ENCODE results near the gene SCAMP4. TPM values are rescaled to one million over a fixed set of nuclear protein-coding genes. Genes with fewer than 3 reads are reported as not detected.

The SCAMP4 gene
- total and polyA plus RNA-seq, 2 of the 13 experiments (the other 11 are each of a cell fraction or from before 2014, with no cell fraction given), result 10.7 to 13.7 TPM

DNA sequence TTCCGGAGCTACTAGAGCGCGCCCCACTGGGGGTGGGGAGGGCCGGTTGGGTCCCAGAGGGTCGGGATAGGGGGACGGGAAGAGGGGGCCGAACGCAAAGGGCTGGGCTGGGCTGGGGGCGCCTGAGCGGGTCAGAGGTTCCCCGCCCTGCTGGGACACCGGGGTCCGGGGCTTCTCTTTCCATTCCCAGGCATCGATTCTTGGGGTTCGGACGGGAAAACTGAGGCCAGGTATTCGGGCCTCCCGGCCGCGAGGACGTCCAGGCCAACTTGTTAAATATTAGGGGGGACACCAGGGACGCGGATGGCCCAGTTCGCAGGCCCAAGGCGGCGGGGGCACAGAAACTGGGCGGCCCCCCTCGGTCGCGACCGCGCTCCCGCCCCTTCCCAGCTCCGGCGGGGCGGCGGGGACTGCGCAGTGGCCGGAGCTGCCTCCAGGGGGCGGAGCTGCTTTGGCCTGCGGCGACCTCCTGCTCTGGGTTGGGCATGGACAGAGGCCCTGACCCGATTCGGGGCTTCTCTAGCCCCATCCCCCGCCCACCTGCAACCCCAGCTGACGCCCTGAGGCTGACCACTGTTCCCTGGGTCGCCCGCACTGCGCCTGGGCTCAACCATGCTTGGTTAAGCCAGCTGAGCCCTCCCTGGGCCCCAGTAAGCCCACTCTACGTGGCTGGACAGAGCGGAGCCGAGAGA is 40.6 kb upstream of the SCAMP4 start (continued):
- no peak for TF ChIP-seq ZIK1 (CRISPR knock-in tag; IDR thresholded peaks at IDR 0.05; ENCODE audit: borderline replicate concordance, low read depth)
- TF ChIP-seq, protein P1, sequence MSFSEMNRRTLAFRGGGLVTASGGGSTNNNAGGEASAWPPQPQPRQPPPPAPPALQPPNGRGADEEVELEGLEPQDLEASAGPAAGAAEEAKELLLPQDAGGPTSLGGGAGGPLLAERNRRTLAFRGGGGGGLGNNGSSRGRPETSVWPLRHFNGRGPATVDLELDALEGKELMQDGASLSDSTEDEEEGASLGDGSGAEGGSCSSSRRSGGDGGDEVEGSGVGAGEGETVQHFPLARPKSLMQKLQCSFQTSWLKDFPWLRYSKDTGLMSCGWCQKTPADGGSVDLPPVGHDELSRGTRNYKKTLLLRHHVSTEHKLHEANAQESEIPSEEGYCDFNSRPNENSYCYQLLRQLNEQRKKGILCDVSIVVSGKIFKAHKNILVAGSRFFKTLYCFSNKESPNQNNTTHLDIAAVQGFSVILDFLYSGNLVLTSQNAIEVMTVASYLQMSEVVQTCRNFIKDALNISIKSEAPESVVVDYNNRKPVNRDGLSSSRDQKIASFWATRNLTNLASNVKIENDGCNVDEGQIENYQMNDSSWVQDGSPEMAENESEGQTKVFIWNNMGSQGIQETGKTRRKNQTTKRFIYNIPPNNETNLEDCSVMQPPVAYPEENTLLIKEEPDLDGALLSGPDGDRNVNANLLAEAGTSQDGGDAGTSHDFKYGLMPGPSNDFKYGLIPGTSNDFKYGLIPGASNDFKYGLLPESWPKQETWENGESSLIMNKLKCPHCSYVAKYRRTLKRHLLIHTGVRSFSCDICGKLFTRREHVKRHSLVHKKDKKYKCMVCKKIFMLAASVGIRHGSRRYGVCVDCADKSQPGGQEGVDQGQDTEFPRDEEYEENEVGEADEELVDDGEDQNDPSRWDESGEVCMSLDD (CRISPR knock-in tag; IDR thresholded peaks at IDR 0.05; ENCODE audit: borderline replicate concordance), result no peak
- TF ChIP-seq ZNF878 (CRISPR knock-in tag; IDR thresholded peaks at IDR 0.05), result no peak
- no peak; the same call in 1 of the 2 replicates for TF ChIP-seq HCFC1 (IDR thresholded peaks at IDR 0.05; ENCODE audit: low read depth, low read length)
- no peak for TF ChIP-seq JUN (CRISPR knock-in tag; IDR thresholded peaks at IDR 0.05)
- no peak for TF ChIP-seq ZNF432 (CRISPR knock-in tag; IDR thresholded peaks at IDR 0.05; ENCODE audit: borderline replicate concordance)
- TF ChIP-seq, protein P2, sequence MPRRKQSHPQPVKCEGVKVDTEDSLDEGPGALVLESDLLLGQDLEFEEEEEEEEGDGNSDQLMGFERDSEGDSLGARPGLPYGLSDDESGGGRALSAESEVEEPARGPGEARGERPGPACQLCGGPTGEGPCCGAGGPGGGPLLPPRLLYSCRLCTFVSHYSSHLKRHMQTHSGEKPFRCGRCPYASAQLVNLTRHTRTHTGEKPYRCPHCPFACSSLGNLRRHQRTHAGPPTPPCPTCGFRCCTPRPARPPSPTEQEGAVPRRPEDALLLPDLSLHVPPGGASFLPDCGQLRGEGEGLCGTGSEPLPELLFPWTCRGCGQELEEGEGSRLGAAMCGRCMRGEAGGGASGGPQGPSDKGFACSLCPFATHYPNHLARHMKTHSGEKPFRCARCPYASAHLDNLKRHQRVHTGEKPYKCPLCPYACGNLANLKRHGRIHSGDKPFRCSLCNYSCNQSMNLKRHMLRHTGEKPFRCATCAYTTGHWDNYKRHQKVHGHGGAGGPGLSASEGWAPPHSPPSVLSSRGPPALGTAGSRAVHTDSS (CRISPR knock-in tag; conservative IDR thresholded peaks at IDR 0.05), result no peak
- TF ChIP-seq ZNF670 (CRISPR knock-in tag; IDR thresholded peaks at IDR 0.05; ENCODE audit: borderline replicate concordance), result no peak
- TF ChIP-seq, protein P3, sequence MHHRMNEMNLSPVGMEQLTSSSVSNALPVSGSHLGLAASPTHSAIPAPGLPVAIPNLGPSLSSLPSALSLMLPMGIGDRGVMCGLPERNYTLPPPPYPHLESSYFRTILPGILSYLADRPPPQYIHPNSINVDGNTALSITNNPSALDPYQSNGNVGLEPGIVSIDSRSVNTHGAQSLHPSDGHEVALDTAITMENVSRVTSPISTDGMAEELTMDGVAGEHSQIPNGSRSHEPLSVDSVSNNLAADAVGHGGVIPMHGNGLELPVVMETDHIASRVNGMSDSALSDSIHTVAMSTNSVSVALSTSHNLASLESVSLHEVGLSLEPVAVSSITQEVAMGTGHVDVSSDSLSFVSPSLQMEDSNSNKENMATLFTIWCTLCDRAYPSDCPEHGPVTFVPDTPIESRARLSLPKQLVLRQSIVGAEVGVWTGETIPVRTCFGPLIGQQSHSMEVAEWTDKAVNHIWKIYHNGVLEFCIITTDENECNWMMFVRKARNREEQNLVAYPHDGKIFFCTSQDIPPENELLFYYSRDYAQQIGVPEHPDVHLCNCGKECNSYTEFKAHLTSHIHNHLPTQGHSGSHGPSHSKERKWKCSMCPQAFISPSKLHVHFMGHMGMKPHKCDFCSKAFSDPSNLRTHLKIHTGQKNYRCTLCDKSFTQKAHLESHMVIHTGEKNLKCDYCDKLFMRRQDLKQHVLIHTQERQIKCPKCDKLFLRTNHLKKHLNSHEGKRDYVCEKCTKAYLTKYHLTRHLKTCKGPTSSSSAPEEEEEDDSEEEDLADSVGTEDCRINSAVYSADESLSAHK (CRISPR knock-in tag; IDR thresholded peaks at IDR 0.05; ENCODE audit: borderline replicate concordance), result no peak
- TF ChIP-seq SMARCC2 (IDR thresholded peaks at IDR 0.05), result no peak
- TF ChIP-seq ZFP36L2 (CRISPR knock-in tag; IDR thresholded peaks at IDR 0.05), result no peak
- no peak for TF ChIP-seq JARID2 (CRISPR knock-in tag; IDR thresholded peaks at IDR 0.05; ENCODE audit: insufficient replicate concordance)
- no peak for TF ChIP-seq TCF7 (IDR thresholded peaks at IDR 0.05; ENCODE audit: low read depth)
- TF ChIP-seq CREB1 (IDR thresholded peaks at IDR 0.05), result no peak
- no peak for TF ChIP-seq CREB1 (CRISPR knock-in tag; IDR thresholded peaks at IDR 0.05)
- TF ChIP-seq YEATS2 (CRISPR knock-in tag; IDR thresholded peaks at IDR 0.05; ENCODE audit: borderline replicate concordance), result no peak; the same call in 1 of the 2 replicates
- no peak for TF ChIP-seq ZNF543 (CRISPR knock-in tag; IDR thresholded peaks at IDR 0.05)
- no peak for TF ChIP-seq U2AF1 (optimal IDR thresholded peaks at IDR 0.05; ENCODE audit: low read depth, low read length)
- no peak for TF ChIP-seq ZSCAN22 (CRISPR knock-in tag; IDR thresholded peaks at IDR 0.05)
- no peak for TF ChIP-seq KLF11 (CRISPR knock-in tag; IDR thresholded peaks at IDR 0.05)
- TF ChIP-seq, protein P4, sequence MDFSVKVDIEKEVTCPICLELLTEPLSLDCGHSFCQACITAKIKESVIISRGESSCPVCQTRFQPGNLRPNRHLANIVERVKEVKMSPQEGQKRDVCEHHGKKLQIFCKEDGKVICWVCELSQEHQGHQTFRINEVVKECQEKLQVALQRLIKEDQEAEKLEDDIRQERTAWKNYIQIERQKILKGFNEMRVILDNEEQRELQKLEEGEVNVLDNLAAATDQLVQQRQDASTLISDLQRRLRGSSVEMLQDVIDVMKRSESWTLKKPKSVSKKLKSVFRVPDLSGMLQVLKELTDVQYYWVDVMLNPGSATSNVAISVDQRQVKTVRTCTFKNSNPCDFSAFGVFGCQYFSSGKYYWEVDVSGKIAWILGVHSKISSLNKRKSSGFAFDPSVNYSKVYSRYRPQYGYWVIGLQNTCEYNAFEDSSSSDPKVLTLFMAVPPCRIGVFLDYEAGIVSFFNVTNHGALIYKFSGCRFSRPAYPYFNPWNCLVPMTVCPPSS (IDR thresholded peaks at IDR 0.05), result no peak
- no peak for TF ChIP-seq RAD51 (IDR thresholded peaks at IDR 0.05; ENCODE audit: borderline replicate concordance)

All from HepG2 (cell line).